GM21528 (cell line): ENCODE data around the gene HERPUD2.

Experiments
- ATAC-seq: cut with Tn5 transposase; IDR thresholded peaks from one replicate; pipeline ENCODE4 v1.9.1; 2021; ENCODE audit warnings: mild to moderate bottlenecking, moderate library complexity; ENCODE audit not compliant: unreplicated experiment, low FRiP score

The HERPUD2 gene, protein sequence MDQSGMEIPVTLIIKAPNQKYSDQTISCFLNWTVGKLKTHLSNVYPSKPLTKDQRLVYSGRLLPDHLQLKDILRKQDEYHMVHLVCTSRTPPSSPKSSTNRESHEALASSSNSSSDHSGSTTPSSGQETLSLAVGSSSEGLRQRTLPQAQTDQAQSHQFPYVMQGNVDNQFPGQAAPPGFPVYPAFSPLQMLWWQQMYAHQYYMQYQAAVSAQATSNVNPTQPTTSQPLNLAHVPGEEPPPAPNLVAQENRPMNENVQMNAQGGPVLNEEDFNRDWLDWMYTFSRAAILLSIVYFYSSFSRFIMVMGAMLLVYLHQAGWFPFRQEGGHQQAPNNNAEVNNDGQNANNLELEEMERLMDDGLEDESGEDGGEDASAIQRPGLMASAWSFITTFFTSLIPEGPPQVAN

DNA sequence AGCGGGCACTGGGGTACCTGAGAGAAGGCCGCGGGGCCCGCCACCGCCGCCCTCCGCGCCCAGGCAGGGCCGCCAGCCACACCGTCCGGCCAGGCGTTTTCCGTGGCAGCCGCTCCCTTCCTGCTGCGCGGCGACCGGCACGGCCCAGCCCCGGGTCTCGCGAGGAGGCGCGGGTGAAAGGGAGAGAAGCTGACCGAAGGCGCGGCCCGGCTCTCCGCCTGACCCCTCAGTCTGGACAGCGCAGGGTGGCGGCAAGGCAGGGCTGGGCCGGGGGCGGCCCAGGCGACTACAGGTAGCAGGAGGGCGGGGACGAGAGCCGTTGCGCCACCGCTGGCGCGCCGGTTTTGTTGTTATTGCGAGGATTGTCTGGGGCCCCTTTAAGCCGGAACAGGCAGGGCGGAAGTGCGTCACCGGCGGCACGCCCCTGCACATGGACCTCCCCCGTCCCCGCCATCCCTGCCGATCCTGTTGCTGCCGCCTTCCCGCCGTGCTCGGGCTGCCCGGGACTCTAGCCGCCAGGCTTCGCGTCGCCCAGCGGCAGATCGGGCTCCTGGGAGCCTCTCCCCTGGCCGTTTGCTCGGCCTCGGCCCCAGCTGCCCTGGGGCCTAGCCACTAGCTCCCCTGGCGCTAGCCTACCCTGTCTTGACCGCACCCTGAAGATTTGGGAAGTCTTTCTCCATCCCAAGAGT lies at the start of gene HERPUD2:
Gene HERPUD2 (minus strand): TSS at position 352 of the 689 bp plus-strand sequence. CDS start 805 bp downstream, outside the sequence.
- peak; percentile 90 for ATAC-seq

DNA sequence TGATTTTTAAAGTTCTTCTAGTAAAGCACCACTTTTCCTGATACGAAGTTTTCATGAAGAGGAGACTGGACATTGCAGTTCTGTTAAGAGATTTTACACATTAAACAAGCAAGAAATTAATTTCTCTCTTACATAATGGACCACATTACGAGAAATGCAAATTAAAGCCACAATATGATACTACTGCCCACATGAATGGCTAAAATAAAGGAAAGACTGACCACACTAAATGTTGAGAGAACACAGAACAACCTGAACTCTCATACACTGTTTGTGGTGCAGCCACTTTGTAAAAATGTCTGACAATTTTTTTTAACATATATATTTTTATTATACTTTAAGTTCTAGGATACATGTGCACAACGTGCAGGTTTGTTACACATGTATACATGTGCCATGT lies 44.0 kb upstream of the HERPUD2 start:
- ATAC-seq: no peak

DNA sequence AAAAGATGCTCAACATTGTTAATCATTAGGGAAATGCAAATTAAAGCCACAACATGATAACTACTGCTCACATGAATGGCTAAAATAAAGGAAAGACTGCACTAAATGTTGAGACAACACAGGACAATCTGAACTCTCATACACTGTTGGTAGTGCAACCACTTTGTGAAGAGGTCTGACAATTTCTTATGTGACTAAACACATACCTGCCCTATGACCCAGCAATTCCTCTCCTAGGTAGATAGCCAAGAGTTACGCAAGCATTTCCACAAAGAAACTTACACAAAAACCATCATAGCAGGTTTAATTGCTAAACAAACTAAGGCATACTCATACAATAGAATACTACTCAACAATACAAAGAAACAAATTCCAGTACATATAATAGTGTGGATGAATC lies 41.8 kb upstream of the HERPUD2 start:
- no peak for ATAC-seq

DNA sequence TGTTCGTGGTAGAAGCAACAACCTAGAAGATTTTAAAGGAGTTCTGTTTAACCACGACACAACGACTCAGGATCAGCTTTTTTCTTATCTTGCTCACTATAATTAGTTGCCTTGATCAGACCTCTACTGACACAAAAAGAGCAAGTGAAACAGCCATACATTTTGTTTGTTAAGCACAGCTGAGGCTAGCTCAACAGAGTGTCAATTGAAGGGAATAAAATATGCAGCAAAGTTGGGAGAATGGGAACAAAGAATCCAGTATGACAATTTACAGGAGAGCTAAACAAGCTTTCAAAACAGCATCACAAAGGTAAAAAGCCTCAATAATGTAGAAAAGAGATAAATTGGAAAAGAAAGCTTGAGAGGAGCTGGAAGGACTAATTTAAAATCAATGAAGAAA lies 40.5 kb upstream of the HERPUD2 start:
- ATAC-seq: no peak

DNA sequence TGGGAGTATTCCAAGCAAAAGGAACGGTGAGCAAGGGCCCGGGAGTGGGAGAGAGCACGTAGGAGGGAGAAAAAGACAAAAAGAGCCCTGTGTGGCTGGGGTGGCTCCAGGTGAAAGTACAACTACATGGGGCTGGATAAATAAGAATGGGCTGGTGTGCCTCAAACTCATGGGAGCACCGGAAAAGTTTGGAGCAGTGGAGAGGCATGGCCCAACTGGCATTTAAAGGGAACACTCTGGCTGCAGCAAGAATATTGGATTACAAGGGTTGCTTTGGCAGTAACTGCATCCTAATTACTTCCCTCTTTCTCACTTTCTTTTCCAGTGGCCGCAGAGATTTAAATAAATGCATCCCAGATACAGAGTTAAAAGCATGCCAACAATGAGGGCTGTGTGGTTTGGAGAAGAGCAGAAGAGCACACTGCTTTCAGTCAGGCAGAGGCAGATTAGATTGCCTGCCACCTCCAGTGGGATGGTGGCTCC lies 39.1 kb upstream of the HERPUD2 start:
- ATAC-seq: no peak

DNA sequence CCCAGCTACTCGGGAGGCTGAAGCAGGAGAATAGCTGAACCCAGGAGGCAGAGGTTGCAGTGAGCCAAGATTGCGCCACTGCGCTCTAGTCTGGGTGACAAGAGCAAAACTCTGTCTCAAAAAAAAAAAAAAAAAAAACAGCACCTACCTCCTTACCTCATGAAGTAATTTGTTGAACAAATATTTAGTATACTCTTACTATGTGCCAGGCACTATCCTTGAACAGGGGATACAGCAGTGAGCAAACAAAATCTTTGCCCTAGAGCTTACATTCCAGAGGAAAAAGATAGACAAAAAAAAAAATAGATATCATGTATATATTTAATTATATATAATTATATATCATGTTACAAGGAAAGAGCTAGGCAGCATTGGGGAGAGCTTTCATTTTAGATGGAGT lies 36.4 kb upstream of the HERPUD2 start:
- ATAC-seq: no peak

DNA sequence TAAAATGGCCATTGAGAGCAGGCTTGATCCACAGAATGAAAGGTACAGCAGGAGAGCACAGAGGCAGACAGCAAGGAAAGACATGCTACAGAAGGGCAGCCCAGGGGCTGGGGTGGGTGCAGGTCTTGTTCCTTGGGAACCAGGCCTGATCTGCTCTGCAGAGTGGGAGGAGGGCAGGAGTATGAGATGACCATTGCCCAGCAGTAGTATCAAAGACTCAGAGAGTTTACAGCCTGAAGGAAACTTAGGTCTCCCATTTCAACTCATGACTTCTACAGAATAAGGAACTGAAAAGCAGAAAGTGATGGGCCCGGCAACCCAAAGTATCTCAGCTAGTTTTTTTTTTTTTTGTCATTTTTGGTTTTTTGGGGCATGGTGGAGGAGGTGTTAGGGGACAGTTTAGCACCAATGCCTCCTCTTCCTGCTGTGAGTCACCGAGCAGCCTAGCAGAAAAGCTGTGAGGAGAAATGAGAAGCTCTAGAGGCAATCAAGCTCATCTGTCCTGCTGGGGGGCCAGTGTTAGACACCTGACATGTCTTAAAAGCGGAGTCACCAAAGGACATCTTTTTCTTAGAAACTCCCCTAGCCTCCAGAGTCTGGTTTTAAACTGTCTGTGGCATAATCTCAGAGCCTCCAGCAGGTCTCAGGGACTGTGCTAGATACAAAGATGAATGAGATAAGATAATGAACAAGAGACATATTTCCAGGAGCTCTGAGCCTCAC lies 34.3 kb upstream of the HERPUD2 start:
- peak; percentile 57 for ATAC-seq

DNA sequence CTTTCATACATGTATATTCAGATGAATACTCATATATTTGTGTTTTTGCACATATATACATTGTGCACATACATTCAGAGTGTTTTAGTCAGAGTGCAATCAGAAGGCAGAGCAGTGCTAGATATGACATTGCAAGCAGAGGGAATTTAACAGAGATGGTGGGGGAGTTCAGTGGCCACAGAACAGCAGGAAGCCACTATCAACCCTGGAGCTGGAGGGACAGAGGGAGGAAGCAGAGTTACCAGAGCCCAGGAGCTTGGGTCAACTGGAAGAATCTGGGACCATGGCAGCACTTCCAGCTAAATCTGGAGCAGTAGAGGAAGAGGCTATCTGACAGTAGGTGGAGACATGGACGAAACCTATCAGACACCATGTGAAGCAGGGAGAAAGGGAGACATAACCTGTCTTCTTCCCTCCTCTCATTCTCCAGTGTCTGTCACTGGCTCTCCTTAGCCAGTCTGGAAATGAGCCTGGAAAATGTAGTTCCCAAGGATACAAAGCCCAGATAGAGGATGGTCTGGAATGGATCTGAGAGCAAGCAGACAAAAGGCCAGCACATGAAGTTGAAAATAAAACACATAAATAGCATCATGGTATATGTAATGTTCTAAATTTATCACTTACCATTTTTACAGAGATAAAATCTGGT lies 33.6 kb upstream of the HERPUD2 start:
- no peak for ATAC-seq

DNA sequence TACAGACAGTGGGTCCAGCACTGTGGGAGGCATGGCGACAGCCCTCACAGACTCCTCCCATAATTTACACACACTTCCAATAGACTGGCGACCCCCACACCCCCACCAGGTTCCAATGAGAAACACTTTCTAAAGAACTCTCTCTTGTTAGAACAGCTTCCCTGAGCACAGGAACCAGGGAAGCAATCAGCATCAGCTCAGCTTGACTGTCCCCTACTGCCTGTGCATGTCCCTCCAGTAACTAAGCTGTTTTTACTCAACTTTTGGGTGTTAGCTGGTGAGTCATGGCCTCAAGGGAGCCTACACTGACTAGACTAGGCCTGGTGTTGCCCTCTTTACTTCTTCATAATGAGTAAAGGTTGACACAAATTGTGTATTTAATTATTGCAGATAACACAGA lies 32.6 kb upstream of the HERPUD2 start:
- ATAC-seq: no peak

DNA sequence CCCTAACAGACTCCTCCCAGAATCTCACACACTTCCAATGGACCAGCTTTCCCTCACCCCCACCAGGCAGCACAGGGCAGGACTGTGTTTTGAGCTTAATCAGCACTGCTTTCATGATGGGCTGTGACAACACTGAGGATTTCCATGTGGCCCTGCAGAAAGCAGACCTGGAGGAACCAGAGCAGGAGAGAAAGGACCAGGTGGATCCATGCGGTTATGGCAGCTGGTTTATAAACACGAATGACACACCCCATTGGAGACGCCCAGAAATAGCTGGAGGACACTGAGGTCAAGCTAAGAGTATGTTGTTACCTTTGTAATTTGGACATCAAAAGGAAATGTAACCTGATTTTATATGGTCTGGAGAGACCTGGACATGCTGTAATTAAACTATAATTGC lies 31.7 kb upstream of the HERPUD2 start:
- no peak for ATAC-seq

DNA sequence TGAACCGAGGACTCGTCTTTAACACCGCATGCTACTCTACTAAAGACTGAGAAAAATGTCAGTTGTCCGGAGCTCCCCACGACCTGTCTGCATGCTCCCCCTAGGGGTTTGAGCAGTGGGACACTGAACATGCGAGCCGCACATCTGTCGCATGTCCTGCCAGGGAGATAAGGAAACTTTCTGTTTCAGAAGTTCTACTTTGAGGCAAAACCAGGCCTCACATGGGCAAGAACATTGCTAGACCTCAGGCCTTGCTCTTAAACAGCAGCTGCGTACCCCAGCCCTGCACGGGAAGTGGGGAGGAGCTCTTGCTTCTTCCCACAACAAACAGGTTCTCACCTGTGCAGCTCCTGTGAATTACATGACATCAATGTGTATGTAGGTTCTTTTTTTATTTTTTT lies 30.3 kb upstream of the HERPUD2 start:
- ATAC-seq: peak; percentile 48

DNA sequence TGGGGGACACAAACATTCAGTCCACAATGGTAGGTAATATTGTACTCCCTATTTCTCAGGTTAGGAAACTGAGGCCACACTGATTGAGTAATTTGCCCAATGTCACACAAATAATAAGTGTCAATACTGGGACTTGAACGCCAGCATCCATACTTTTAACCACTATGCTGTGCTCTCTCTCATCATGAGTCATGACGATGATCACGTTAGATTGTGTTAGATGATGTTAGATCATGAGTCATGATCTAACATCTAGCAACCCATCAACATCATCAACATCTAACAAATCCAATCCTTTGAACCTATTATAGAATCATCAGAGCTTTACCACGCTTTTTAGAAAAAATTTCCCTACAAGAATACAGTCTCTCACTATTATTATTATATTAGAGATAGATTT lies 28.1 kb upstream of the HERPUD2 start:
- no peak for ATAC-seq

DNA sequence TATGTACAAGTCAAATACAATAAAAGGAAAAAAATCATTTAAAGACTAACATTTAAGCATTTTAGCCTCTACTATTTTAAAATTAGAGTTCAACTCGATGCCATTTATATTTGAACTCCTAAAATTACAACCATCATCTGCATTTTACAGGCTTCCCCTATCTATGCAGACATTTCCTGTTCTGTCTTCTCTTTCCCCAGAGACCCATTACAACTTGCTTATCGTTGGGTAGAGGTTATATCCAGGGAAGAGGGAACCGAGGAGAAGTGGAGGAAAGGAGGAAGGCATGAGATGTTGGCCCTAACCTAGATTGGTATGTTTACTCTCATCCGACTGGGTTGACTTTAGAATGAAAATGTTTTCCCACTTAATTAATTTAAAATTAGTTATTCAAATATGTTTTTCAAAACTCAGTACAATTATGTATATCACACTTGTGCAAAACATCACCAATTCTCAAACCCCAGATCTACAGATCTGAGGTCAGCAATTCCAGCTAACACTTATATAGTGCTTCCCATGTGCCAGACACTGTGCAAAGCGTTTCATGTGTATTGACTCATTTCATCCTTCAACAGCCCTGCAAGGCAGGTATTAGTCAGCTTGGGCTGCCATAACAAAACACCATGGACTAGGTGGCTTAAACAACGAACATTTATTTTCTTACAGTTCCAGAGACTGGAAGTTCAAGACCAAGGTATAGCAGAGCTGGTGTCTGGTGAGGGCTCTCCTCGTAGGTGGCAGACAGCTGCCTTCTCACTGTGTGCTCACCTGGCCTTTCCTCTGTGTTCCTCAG lies 27.3 kb upstream of the HERPUD2 start:
- ATAC-seq: no peak

DNA sequence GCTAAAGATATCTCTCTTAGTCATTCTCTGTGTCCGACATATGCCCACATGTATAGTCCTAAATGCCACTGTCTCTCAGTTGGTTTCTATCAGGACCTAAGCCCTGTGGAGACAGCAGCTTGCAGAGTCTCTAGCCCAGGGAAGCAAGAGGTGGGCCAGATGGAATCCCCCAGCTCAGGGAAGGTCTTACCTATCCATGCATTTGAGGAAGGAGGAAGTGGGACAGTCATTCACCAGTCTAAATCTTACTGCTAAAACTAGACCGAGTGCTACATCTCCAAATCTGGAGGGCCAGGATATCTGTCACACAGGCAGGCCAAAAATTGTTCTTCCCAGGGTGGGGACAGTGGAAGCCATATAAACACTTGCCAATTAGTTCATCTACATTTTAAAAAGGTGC lies 26.4 kb upstream of the HERPUD2 start:
- no peak for ATAC-seq

DNA sequence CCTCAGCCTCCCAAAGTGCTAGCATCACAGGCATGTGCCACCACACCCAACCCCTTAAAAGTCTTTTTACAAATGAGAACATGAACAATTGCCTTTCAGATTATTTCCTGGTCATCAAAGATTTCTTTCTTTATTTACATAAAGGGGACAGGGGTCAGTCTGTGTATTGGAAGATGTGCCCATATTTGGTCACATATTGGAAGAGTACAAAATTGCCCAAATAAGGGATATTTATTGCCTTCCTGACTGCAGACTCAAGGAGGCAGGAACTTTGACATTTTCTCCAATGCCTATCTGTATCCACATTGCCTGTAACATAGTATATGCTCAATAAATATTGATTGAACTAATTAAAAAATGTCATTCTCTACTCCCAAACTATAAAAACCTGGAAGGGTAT lies 25.9 kb upstream of the HERPUD2 start:
- ATAC-seq: no peak

DNA sequence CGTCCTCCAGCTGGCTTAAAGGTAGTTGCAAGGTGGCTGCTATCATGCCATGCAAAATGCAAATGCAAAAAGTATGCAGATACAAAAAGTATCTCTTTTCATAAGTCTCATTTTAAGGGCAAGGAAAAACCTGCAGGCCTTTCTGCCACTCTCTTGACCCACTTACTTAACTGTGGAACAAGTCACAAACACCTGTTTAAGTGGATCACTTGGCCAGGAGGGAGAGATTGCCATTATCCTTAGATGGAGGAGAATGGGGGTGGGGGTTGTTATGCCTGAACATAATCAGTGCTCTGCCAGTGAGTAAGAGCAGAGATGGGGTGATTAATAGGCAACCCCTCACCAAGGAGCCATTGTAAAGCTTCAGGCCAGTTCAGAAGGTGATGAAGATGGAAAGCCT lies 25.1 kb upstream of the HERPUD2 start:
- ATAC-seq: no peak

DNA sequence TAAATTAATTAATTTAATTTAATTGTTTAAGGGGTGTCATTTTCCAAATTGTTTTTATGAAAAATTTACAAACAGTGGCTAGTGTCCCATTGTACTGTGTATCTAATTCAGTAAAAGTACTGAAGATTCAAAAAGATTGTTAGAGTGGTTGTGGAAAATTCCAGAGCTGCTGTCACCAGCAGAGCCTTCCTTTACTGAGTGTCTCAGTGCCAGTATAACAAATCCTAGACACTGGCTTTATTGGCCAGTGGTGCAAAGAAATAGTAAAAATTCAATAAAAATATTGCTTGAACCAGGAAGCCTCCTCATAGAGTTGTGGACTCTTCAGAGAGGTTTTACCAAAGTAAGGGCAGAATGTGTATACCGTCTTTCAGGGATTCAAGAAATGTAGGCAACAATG lies 23.1 kb upstream of the HERPUD2 start:
- ATAC-seq: no peak

DNA sequence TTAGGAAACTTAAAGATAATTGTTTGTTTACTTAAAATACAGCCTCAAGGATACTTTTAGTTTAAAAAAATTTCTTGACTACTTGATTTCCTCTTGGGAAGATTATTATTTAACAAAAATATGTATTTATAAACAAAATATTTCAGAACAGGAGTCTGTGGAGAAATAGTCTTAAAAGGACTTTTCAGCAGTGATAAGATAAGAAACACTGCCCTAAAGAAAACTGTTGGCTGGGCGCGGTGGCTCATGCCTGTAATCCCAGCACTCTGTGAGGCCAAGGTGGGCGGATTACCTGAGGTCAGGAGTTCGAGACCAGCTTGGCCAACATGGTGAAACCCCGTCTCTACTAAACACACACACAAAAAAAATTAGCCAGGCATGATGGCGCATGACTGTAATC lies 22.6 kb upstream of the HERPUD2 start:
- ATAC-seq: no peak

DNA sequence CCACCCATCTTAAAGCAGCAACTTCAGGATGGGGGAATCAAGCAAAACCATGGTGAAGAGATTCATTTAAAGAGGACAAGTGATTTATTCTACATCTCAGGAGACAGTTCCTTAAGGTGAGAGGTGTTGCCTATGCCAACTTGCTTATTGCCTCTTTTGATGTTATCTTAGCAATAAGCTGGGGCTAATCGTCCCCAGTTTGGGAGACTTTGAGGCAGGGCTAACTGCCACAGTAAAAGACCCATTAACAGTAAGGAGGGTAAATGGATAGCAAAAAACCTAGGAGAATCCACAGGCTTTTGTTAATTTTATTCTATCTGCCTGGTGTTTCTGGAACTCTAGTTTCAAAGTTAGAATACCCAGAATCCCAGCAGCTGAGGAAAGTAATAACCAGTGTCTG lies 22.1 kb upstream of the HERPUD2 start:
- ATAC-seq: no peak
